ENCODE data around the gene SLAMF7. TPM values are rescaled to one million over a fixed set of nuclear protein-coding genes. Genes with fewer than 3 reads are reported as not detected.

Gene SLAMF7
- total and polyA plus RNA-seq, 2 of the 13 experiments (the other 11 are each of a cell fraction or from before 2014, with no cell fraction given): not detected

GRCh38 chr1:160708118-160708517, 30.9 kb upstream of the SLAMF7 start (continued):
- TF ChIP-seq ZNF407 (CRISPR knock-in tag; IDR thresholded peaks at IDR 0.05; ENCODE audit: not compliant biosample characterization) (no peak), ISL2 (CRISPR knock-in tag; IDR thresholded peaks at IDR 0.05) (no peak), CHD4 (IDR thresholded peaks at IDR 0.05; ENCODE audit: borderline replicate concordance, low read length) (no peak), ZNF652 (CRISPR knock-in tag; IDR thresholded peaks at IDR 0.05; ENCODE audit: borderline replicate concordance, low read depth) (no peak), ZNF282 (IDR thresholded peaks at IDR 0.05; ENCODE audit: partially characterized antibody) (no peak), NR2C2 (CRISPR knock-in tag; IDR thresholded peaks at IDR 0.05; ENCODE audit: borderline replicate concordance) (no peak), FOXK1 (CRISPR knock-in tag; IDR thresholded peaks at IDR 0.05; ENCODE audit: borderline replicate concordance, low read depth) (no peak), ZNF768 (CRISPR knock-in tag; IDR thresholded peaks at IDR 0.05) (no peak), ZEB1 (IDR thresholded peaks at IDR 0.05; ENCODE audit: insufficient replicate concordance, low read depth) (no peak), RELA (CRISPR knock-in tag; IDR thresholded peaks at IDR 0.05) (no peak), ZNF251 (CRISPR knock-in tag; IDR thresholded peaks at IDR 0.05) (no peak), SMC3 (IDR thresholded peaks at IDR 0.05; ENCODE audit: low read length) (no peak), ZNF616 (CRISPR knock-in tag; IDR thresholded peaks at IDR 0.05; ENCODE audit: low read depth) (no peak), TEAD3 (CRISPR knock-in tag; optimal IDR thresholded peaks at IDR 0.05; ENCODE audit: borderline replicate concordance) (no peak), ZNF670 (CRISPR knock-in tag; IDR thresholded peaks at IDR 0.05; ENCODE audit: borderline replicate concordance) (no peak), HNRNPH1 (optimal IDR thresholded peaks at IDR 0.05; ENCODE audit: low read depth, low read length) (no peak), ZNF431 (CRISPR knock-in tag; IDR thresholded peaks at IDR 0.05; ENCODE audit: borderline replicate concordance, low read depth) (no peak)
